A549 (cell line): Measurements from ENCODE around the gene SCNN1A. TPM values are rescaled to one million over a fixed set of nuclear protein-coding genes. Genes with fewer than 3 reads are reported as not detected.

ENCODE experiments used
- ATAC-seq, 2 experiments: fragments of 200-7000 bp in 1 of 2; fragments of >200 bp in 1 of 2; cut with Nextera tagmentation in 1 of 2; cut with Tn5 transposase in 1 of 2; 3 replicates each; pipeline versions ENCODE4 v1.8.0 to v1.9.1; 2018 to 2020; ENCODE audit warnings: mild to moderate bottlenecking in 1 of 2, moderate library complexity in 1 of 2
- CTCF ChIA-PET: fragments of 300-600 bp; sonication (Branson Sonifier 250); formaldehyde crosslinking; extraction: SDS; loops from one replicate; lab custom pipeline; 2021; ENCODE audit warnings: antibody characterized with exemption, inconsistent platforms; lab: Yijun Ruan, JAX
- POLR2A ChIA-PET: fragments of 350-600 bp; formaldehyde crosslinking; extraction: SDS; loops from one replicate; lab custom pipeline; 2021; ENCODE audit warnings: antibody characterized with exemption, inconsistent platforms; lab: Yijun Ruan, JAX
- DNase-seq, 2 experiments: peaks; one replicate each; pipeline versions ENCODE4 v3.0.0 to v3.0.0-alpha.2; 2011 to 2016; ENCODE audit warnings: low read depth in 1 of 2, low spot score in 1 of 2
- FAIRE-seq: peaks from 2 replicates; lab custom pipeline; 2011; peaks lifted over from hg19 to GRCh38; lab: Jason Lieb, UNC
- H3K27ac ChIP-seq, 2 experiments: fragments of >200 bp; sonication (Bioruptor Twin); formaldehyde crosslinking; 3 replicates each; pipeline ENCODE4 v1.5.1; 2016 to 2017
- H3K4me1 ChIP-seq: fragments of >200 bp; sonication (Bioruptor Twin); formaldehyde crosslinking; 3 replicates; pipeline ENCODE4 v1.6.1; 2016
- H3K4me2 ChIP-seq: fragments of >200 bp; sonication (Bioruptor Twin); formaldehyde crosslinking; 3 replicates; pipeline ENCODE4 v1.6.1; 2016
- H3K4me3 ChIP-seq: fragments of >200 bp; sonication (Bioruptor Twin); formaldehyde crosslinking; 3 replicates; pipeline ENCODE4 v1.5.1; 2016
- H3K9me3 ChIP-seq: fragments of >200 bp; sonication (Bioruptor Twin); formaldehyde crosslinking; 3 replicates; pipeline ENCODE4 v1.6.1; 2016
- CEBPB ChIP-seq, 2 experiments: fragments of >200 bp in 1 of 2; sonication (Bioruptor Twin) in 1 of 2; formaldehyde crosslinking in 1 of 2; IDR thresholded peaks; 2 replicates each; pipeline ENCODE4 v1.6.1; 2012 to 2016
- EHF ChIP-seq: fragments of 250-450 bp; sonication (Bioruptor Pico); IDR thresholded peaks from 2 replicates; pipeline ENCODE4 v1.5.0; 2020; ENCODE audit warnings: mild to moderate bottlenecking
- EHMT2 ChIP-seq: fragments of 200-600 bp; sonication (generic); IDR thresholded peaks from 2 replicates; pipeline ENCODE4 v1.6.1; 2016; ENCODE audit warnings: antibody characterized with exemption, low read depth, mild to moderate bottlenecking, moderate library complexity
- FOSB ChIP-seq: fragments of 250-450 bp; sonication (Bioruptor Pico); IDR thresholded peaks from 2 replicates; pipeline ENCODE4 v1.5.0; 2020; ENCODE audit warnings: mild to moderate bottlenecking, moderate library complexity
- HEYL ChIP-seq: fragments of 250-450 bp; sonication (Bioruptor Pico); IDR thresholded peaks from 2 replicates; pipeline ENCODE4 v1.8.0; 2021; ENCODE audit warnings: mild to moderate bottlenecking, moderate library complexity
- HOXA7 ChIP-seq: fragments of 250-450 bp; sonication (Bioruptor Pico); IDR thresholded peaks from 2 replicates; pipeline ENCODE4 v1.5.0; 2020; ENCODE audit warnings: mild to moderate bottlenecking, moderate library complexity
- KDM1A ChIP-seq: fragments of 200-600 bp; sonication (generic); IDR thresholded peaks from 2 replicates; pipeline ENCODE4 v1.6.1; 2016; ENCODE audit warnings: low read depth, mild to moderate bottlenecking
- NR3C1 ChIP-seq: fragments of >200 bp; sonication (Bioruptor Twin); formaldehyde crosslinking; IDR thresholded peaks from 3 replicates; pipeline ENCODE4 v1.6.1; 2017
- POLR2AphosphoS2 ChIP-seq: conservative IDR thresholded peaks from 2 replicates; pipeline ENCODE4 v1.6.1; 2012; ENCODE audit warnings: low read length, improper control_type of control experiment, inconsistent platforms
- RARB ChIP-seq: fragments of 250-450 bp; sonication (Bioruptor Pico); IDR thresholded peaks from 2 replicates; pipeline ENCODE4 v1.8.0; 2021; ENCODE audit warnings: mild to moderate bottlenecking, moderate library complexity
- REST ChIP-seq: fragments of 200-600 bp; sonication (generic); IDR thresholded peaks from 2 replicates; pipeline ENCODE4 v1.6.1; 2016; ENCODE audit warnings: antibody characterized with exemption, mild to moderate bottlenecking, moderate library complexity
- SREBF2 ChIP-seq: fragments of 450-650 bp; IDR thresholded peaks from 2 replicates; pipeline ENCODE4 v1.6.1; 2014; ENCODE audit warnings: mild to moderate bottlenecking, moderate library complexity
- TFCP2L1 ChIP-seq: fragments of 250-450 bp; sonication (Bioruptor Pico); IDR thresholded peaks from 2 replicates; pipeline ENCODE4 v1.5.0; 2021; ENCODE audit warnings: mild to moderate bottlenecking
- TP53 ChIP-seq: fragments of 250-450 bp; sonication (Bioruptor Pico); IDR thresholded peaks from 2 replicates; pipeline ENCODE4 v1.5.0; 2021; ENCODE audit warnings: mild to moderate bottlenecking, moderate library complexity
- ZNF302 ChIP-seq: fragments of 250-450 bp; sonication (Bioruptor Pico); IDR thresholded peaks from 2 replicates; pipeline ENCODE4 v1.9.0; 2021; ENCODE audit warnings: inconsistent platforms, mild to moderate bottlenecking, moderate library complexity
- WGBS: methylation state at CpG from one replicate; pipeline ENCODE4 v1.1.6; 2017; ENCODE audit errors: missing lambda C conversion rate; 5-methylcytosine and 5-hydroxymethylcytosine counted together
- polyA plus RNA-seq, 4 experiments: library from polyadenylated mRNA; depleted of rRNA in 3 of 4; stranded (reverse); fragments of >200 nt; fragmentation: RNase III in 1 of 4; extraction: RNeasy Plus Mini Kit Qiagen cat#74134 plus additional on column Dnase treatment in 1 of 4; gene quantifications; 2 replicates in 3 of 4; 3 replicates in 1 of 4; pipeline ENCODE4 v1.2.3, GENCODE V29; 2011 to 2017

SCNN1A gene
- polyA plus RNA-seq, 2 of the 4 experiments (the other 2 are of a cell fraction): 6.0 to 7.0 TPM

DNA sequence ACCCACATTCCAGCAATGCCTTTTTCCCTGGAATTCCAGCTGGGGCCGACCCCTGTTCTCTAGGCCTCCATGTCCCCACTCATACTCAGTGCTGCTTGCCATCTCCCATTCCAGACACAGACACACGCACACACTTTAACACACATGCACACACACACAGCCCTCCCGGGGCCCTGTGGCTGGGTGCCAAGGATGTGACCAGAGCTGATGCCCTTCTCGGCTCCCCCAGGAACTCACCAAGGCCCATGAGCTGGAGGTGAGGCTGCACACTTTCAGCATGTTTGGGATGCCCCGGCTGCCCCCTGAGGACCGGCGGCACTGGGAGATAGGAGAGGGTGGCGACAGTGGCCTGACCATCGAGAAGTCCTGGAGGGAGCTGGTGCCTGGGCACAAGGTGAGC is 60.6 kb downstream of the SCNN1A start:
- peak; percentile 20; the same call in 1 of the 2 replicates for TF ChIP-seq RARB
- TF ChIP-seq ZNF302 (CRISPR knock-in tag): no peak
- TF ChIP-seq HEYL: no peak
- TF ChIP-seq CEBPB (IDR thresholded peaks at IDR 0.05): no peak
- peak; percentile 64 for TF ChIP-seq FOSB (CRISPR knock-in tag)
- TF ChIP-seq POLR2AphosphoS2: peak; percentile 80
- TF ChIP-seq HOXA7: 0 out of 2 replicates have a peak, but pooled peaks have one; percentile 4
- DNase-seq (peak in 1 of 2 experiments; percentile 49), FAIRE-seq (no peak), ATAC-seq (no peak)
- 86% methylated on average over 9 of the region's 9 CpGs for WGBS
- POLR2A ChIA-PET: interaction anchor here (0.6 to 1.2 kb wide), 2 partner anchors 56 to 156 kb away, joined by 3 to 4 read pairs; partner anchors contain the start of gene VAMP1
- CTCF ChIA-PET: interaction anchor here (0.9 to 3.1 kb wide), 5 partner anchors 9 to 327 kb away, joined by 3 to 19 read pairs (median 5); no protein-coding TSS in a partner anchor
- peak overlapping the region in 1 of 2 experiments; percentile 48; a peak in 2 of 6 replicates for H3K27ac ChIP-seq
- no peak overlapping the region for H3K4me3 ChIP-seq
- no peaks in the 10 kb centered on the region for H3K9me3 ChIP-seq
- no peak overlapping the region for H3K4me2 ChIP-seq
- H3K4me1 ChIP-seq: peaks cover 54% of the 10 kb centered on the region

DNA sequence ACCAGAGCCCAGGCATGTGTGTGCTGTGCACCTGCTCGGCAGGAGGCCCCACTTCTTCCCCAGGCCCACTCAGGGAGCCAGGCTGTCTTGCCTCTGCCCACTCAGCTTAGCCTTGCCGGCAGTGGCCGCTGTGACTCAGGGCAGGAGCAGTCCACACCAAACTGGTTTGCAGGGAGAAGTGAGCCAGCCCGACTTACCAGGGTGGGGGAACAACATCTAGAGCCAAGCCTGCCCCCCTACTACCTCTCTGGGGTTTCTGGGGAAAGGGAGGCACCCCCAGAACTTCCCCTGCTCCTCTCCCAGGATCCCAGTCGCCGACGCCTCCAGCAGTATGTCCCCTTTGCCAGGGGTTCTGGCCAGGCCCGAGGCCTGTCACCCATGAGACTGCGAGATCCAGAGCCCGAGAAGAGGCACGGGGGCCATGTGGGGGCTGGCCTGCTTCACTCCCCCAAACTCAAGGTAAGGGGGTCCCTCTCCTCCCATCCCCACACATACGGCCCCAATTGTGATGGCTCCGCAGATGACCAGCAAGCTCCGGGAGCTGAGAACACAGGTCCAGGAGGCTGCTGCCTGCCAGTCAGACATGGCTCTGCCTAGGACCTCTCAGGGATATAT is 61.9 kb downstream of the SCNN1A start:
- TF ChIP-seq FOSB (CRISPR knock-in tag): 0 out of 2 replicates have a peak, but pooled peaks have one; percentile 31
- TF ChIP-seq TP53: peak; percentile 8; the same call in 1 of the 2 replicates
- TF ChIP-seq POLR2AphosphoS2: peak; percentile 27; the same call in 1 of the 2 replicates
- no peak for TF ChIP-seq EHMT2
- WGBS: 91% methylated on average over 14 of the region's 14 CpGs
- DNase-seq (no peak), FAIRE-seq (no peak), ATAC-seq (peak; percentile 0 to 3; a peak in 4 of 6 replicates)
- Histone ChIP-seq H3K9me3 (no peaks in the 10 kb centered on the region), H3K4me2 (peak overlapping the region; percentile 46; the same call in 2 of the 3 replicates), H3K27ac (peak overlapping the region; percentile 28 to 68; a peak in 3 of 6 replicates), H3K4me1 (peaks cover 40% of the 10 kb centered on the region), H3K4me3 (no peak overlapping the region)
- CTCF ChIA-PET: interaction anchor here (0.8 to 3.1 kb wide), 4 partner anchors 9 to 152 kb away, joined by 3 to 10 read pairs (median 6); no protein-coding TSS in a partner anchor
- POLR2A ChIA-PET: no interaction called here

GRCh38 chr12:6312529-6313325 is 62.6 kb downstream of the SCNN1A start:
- Histone ChIP-seq H3K4me3 (no peak overlapping the region), H3K4me2 (peak overlapping the region; percentile 46; the same call in 2 of the 3 replicates), H3K4me1 (peaks cover 33% of the 10 kb centered on the region), H3K9me3 (no peaks in the 10 kb centered on the region), H3K27ac (peak overlapping the region; percentile 28 to 68; a peak in 4 of 6 replicates)
- FAIRE-seq (no peak), ATAC-seq (peak; percentile 7 to 28), DNase-seq (no peak)
- ChIA-PET CTCF (interaction anchor here (0.9 to 3.1 kb wide), 5 partner anchors 10 to 153 kb away, joined by 3 to 10 read pairs (median 6); no protein-coding TSS in a partner anchor), POLR2A (interaction anchor here (0.5 kb wide), 1 partner anchor 9 kb away, joined by 4 read pairs; no protein-coding TSS in a partner anchor)
- peak; percentile 77 for TF ChIP-seq POLR2AphosphoS2
- TF ChIP-seq SREBF2: no peak
- TF ChIP-seq KDM1A: no peak
- peak; percentile 4; the same call in 1 of the 2 replicates for TF ChIP-seq TFCP2L1
- no peak for TF ChIP-seq NR3C1
- TF ChIP-seq REST: no peak
- TF ChIP-seq HOXA7: peak; percentile 64; the same call in 1 of the 2 replicates
- TF ChIP-seq TP53: peak; percentile 54; the same call in 1 of the 2 replicates
- TF ChIP-seq EHF (CRISPR knock-in tag): 0 out of 2 replicates have a peak, but pooled peaks have one; percentile 35
- WGBS: 64% methylated on average over 11 of the region's 11 CpGs
